Activated CD4-positive, alpha-beta memory T cell treated with anti-CD3 and anti-CD28 coated beads for 36 hours (primary cell): Measurements from ENCODE around the gene HOXA4. TPM values are rescaled to one million over a fixed set of nuclear protein-coding genes. Genes with fewer than 3 reads are reported as not detected.

Source experiments
- CTCF ChIA-PET: fragments of 350-600 bp; sonication (Branson Sonifier 250); formaldehyde crosslinking; loops from one replicate; lab custom pipeline; 2021; ENCODE audit warnings: antibody characterized with exemption, inconsistent platforms; lab: Charles Lee
- POLR2A ChIA-PET: fragments of 350-600 bp; sonication (Branson Sonifier 250); formaldehyde crosslinking; loops from one replicate; lab custom pipeline; 2021; ENCODE audit warnings: antibody characterized with exemption; lab: Charles Lee
- DNase-seq: peaks from one replicate; pipeline ENCODE4 v3.0.0-alpha.2; 2020
- H3K27ac Mint-ChIP-seq: one replicate; pipeline ENCODE4 v1.8.0; 2021; ENCODE audit warnings: mixed read lengths
- H3K27me3 Mint-ChIP-seq: one replicate; pipeline ENCODE4 v1.8.0; 2021; ENCODE audit warnings: mixed read lengths
- H3K36me3 Mint-ChIP-seq: one replicate; pipeline ENCODE4 v1.8.0; 2021; ENCODE audit warnings: mixed read lengths
- H3K4me1 Mint-ChIP-seq: one replicate; pipeline ENCODE4 v1.8.0; 2021; ENCODE audit warnings: low read depth, mixed read lengths
- H3K4me3 Mint-ChIP-seq: one replicate; pipeline ENCODE4 v1.8.0; 2021; ENCODE audit warnings: mild to moderate bottlenecking, mixed read lengths
- H3K9me3 Mint-ChIP-seq: one replicate; pipeline ENCODE4 v1.8.0; 2021; ENCODE audit warnings: mixed read lengths
- intact Hi-C: fragments of 100-400 bp; cut with micrococcal nuclease; formaldehyde crosslinking; loops from one replicate; pipeline ENCODE4 v1.15.1; 2023
- total RNA-seq, 2 experiments: library from RNA; stranded (reverse); gene quantifications; one replicate each; pipeline ENCODE4 v1.2.3, GENCODE V29; 2021

Gene HOXA4
- total RNA-seq, 2 experiments from 2014 or later: not detected

- no peaks in the 10 kb centered on the region for H3K36me3 Mint-ChIP-seq
- CTCF ChIA-PET: interaction anchor here (0.9 kb wide), 1 partner anchor 53 kb away, joined by 3 read pairs; no protein-coding TSS in a partner anchor
- H3K4me1 Mint-ChIP-seq: no peaks in the 10 kb centered on the region
- no peak overlapping the region for H3K4me3 Mint-ChIP-seq
- intact Hi-C loops: no loop called here
- no peak for DNase-seq
- H3K27me3 Mint-ChIP-seq: peaks cover 39% of the 10 kb centered on the region
- POLR2A ChIA-PET: no interaction called here
- no peak overlapping the region for H3K27ac Mint-ChIP-seq
- H3K9me3 Mint-ChIP-seq: no peaks in the 10 kb centered on the region
Measured at GRCh38 chr7:27142580-27143022, 12.0 kb upstream of the HOXA4 start.

GRCh38 chr7:27141923-27142579, 11.5 kb upstream of the HOXA4 start:
- no peaks in the 10 kb centered on the region for H3K9me3 Mint-ChIP-seq
- no peaks in the 10 kb centered on the region for H3K4me1 Mint-ChIP-seq
- ChIA-PET CTCF (no interaction called here), POLR2A (no interaction called here)
- DNase-seq: no peak
- intact Hi-C loops: no loop called here
- peaks cover 38% of the 10 kb centered on the region for H3K27me3 Mint-ChIP-seq
- H3K4me3 Mint-ChIP-seq: no peak overlapping the region
- H3K27ac Mint-ChIP-seq: no peak overlapping the region
- H3K36me3 Mint-ChIP-seq: no peaks in the 10 kb centered on the region

- Mint-ChIP-seq H3K4me3 (no peak overlapping the region), H3K27ac (no peak overlapping the region), H3K4me1 (no peaks in the 10 kb centered on the region), H3K9me3 (no peaks in the 10 kb centered on the region), H3K36me3 (no peaks in the 10 kb centered on the region), H3K27me3 (peaks cover 33% of the 10 kb centered on the region)
- no peak for DNase-seq
- ChIA-PET CTCF (no interaction called here), POLR2A (no interaction called here)
- intact Hi-C loops: no loop called here
Measured at GRCh38 chr7:27141137-27141922, 10.8 kb upstream of the HOXA4 start.

- Mint-ChIP-seq H3K36me3 (no peaks in the 10 kb centered on the region), H3K4me3 (no peak overlapping the region), H3K27ac (no peak overlapping the region), H3K4me1 (peaks cover 2% of the 10 kb centered on the region), H3K27me3 (peaks cover 36% of the 10 kb centered on the region), H3K9me3 (no peaks in the 10 kb centered on the region)
- no peak for DNase-seq
- ChIA-PET POLR2A (no interaction called here), CTCF (no interaction called here)
- intact Hi-C loops: no loop called here
Measured at GRCh38 chr7:27140126-27140857, 9.7 kb upstream of the HOXA4 start.

GRCh38 chr7:27139334-27140125, 9.0 kb upstream of the HOXA4 start:
- H3K9me3 Mint-ChIP-seq: no peaks in the 10 kb centered on the region
- peaks cover 8% of the 10 kb centered on the region for H3K4me1 Mint-ChIP-seq
- DNase-seq: no peak
- POLR2A ChIA-PET: no interaction called here
- no peak overlapping the region for H3K4me3 Mint-ChIP-seq
- no peaks in the 10 kb centered on the region for H3K36me3 Mint-ChIP-seq
- CTCF ChIA-PET: no interaction called here
- no peak overlapping the region for H3K27ac Mint-ChIP-seq
- peaks cover 37% of the 10 kb centered on the region for H3K27me3 Mint-ChIP-seq
- intact Hi-C loops: no loop called here

- CTCF ChIA-PET: no interaction called here
- no peaks in the 10 kb centered on the region for H3K36me3 Mint-ChIP-seq
- peak overlapping the region; percentile 23 for H3K27ac Mint-ChIP-seq
- peaks cover 14% of the 10 kb centered on the region for H3K4me1 Mint-ChIP-seq
- POLR2A ChIA-PET: no interaction called here
- no peak for DNase-seq
- intact Hi-C loops: no loop called here
- H3K4me3 Mint-ChIP-seq: no peak overlapping the region
- H3K9me3 Mint-ChIP-seq: no peaks in the 10 kb centered on the region
- peaks cover 41% of the 10 kb centered on the region for H3K27me3 Mint-ChIP-seq
Measured at GRCh38 chr7:27138985-27139333, 8.4 kb upstream of the HOXA4 start.

- intact Hi-C loops: no loop called here
- H3K4me3 Mint-ChIP-seq: no peak overlapping the region
- H3K4me1 Mint-ChIP-seq: peaks cover 17% of the 10 kb centered on the region
- CTCF ChIA-PET: no interaction called here
- peak overlapping the region; percentile 23 for H3K27ac Mint-ChIP-seq
- no peaks in the 10 kb centered on the region for H3K9me3 Mint-ChIP-seq
- H3K36me3 Mint-ChIP-seq: no peaks in the 10 kb centered on the region
- DNase-seq: no peak
- H3K27me3 Mint-ChIP-seq: peaks cover 46% of the 10 kb centered on the region
- POLR2A ChIA-PET: no interaction called here
Measured at GRCh38 chr7:27138472-27138871, 7.9 kb upstream of the HOXA4 start.

GRCh38 chr7:27137640-27138315, 7.2 kb upstream of the HOXA4 start:
- H3K9me3 Mint-ChIP-seq: no peaks in the 10 kb centered on the region
- ChIA-PET CTCF (no interaction called here), POLR2A (no interaction called here)
- no peak overlapping the region for H3K4me3 Mint-ChIP-seq
- no peaks in the 10 kb centered on the region for H3K36me3 Mint-ChIP-seq
- intact Hi-C loops: no loop called here
- peaks cover 52% of the 10 kb centered on the region for H3K27me3 Mint-ChIP-seq
- no peak overlapping the region for H3K27ac Mint-ChIP-seq
- H3K4me1 Mint-ChIP-seq: peaks cover 17% of the 10 kb centered on the region
- DNase-seq: no peak

- peaks cover 17% of the 10 kb centered on the region for H3K4me1 Mint-ChIP-seq
- peaks cover 60% of the 10 kb centered on the region for H3K27me3 Mint-ChIP-seq
Measured at GRCh38 chr7:27134392-27134791, 3.8 kb upstream of the HOXA4 start.

GRCh38 chr7:27133409-27134231, 3.1 kb upstream of the HOXA4 start:
- Mint-ChIP-seq H3K27me3 (peaks cover 56% of the 10 kb centered on the region), H3K9me3 (no peaks in the 10 kb centered on the region), H3K4me3 (no peak overlapping the region), H3K36me3 (no peaks in the 10 kb centered on the region), H3K4me1 (peaks cover 17% of the 10 kb centered on the region), H3K27ac (no peak overlapping the region)
- POLR2A ChIA-PET: no interaction called here
- no peak for DNase-seq
- intact Hi-C loops: loop anchor here (1.0 kb wide), 1 partner anchor 37 kb away; no protein-coding TSS in a partner anchor
- CTCF ChIA-PET: interaction anchor here (0.7 to 1.5 kb wide), 2 partner anchors 11 to 28 kb away, joined by 3 to 4 read pairs; no protein-coding TSS in a partner anchor

More at GRCh38 chr7:27134392-27134791, 3.8 kb upstream of the HOXA4 start:
- Mint-ChIP-seq H3K4me3 (peak overlapping the region; percentile 12), H3K9me3 (no peaks in the 10 kb centered on the region), H3K27ac (peak overlapping the region; percentile 38), H3K36me3 (no peaks in the 10 kb centered on the region)
- POLR2A ChIA-PET: no interaction called here
- CTCF ChIA-PET: interaction anchor here (0.7 to 1.5 kb wide), 3 partner anchors 10 to 452 kb away, joined by 3 to 4 read pairs (median 4); no protein-coding TSS in a partner anchor
- no peak for DNase-seq
- intact Hi-C loops: loop anchor here (1.0 kb wide), 1 partner anchor 38 kb away; no protein-coding TSS in a partner anchor
